Astrocyte (in vitro differentiated cells and primary cell): Measurements from ENCODE around the gene GPI. TPM values are rescaled to one million over a fixed set of nuclear protein-coding genes. Genes with fewer than 3 reads are reported as not detected.
"Not testable (repeated sequence)": the region's sequence is repeated elsewhere in the genome, so short reads cannot be mapped to it uniquely, and the experiment has no call there.

Source experiments
- DNase-seq: peaks from one replicate; pipeline ENCODE4 v3.0.0-alpha.2; 2010; ENCODE audit warnings: low read depth
- FAIRE-seq: peaks from 2 replicates; lab custom pipeline; 2011; peaks lifted over from hg19 to GRCh38; lab: Jason Lieb, UNC
- H2AFZ ChIP-seq: 2 replicates; pipeline ENCODE4 v1.6.0; 2012; ENCODE audit warnings: low read depth, low read length, inconsistent platforms
- H3K27ac ChIP-seq: 2 replicates; pipeline ENCODE4 v1.5.1; 2011; ENCODE audit warnings: low read depth, low read length, inconsistent platforms
- H3K27me3 ChIP-seq: 2 replicates; pipeline ENCODE4 v1.6.0; 2011; ENCODE audit warnings: low read length, inconsistent platforms; ENCODE audit not compliant: insufficient read depth
- H3K36me3 ChIP-seq: 2 replicates; pipeline ENCODE4 v1.5.1; 2011; ENCODE audit warnings: low read length, inconsistent platforms; ENCODE audit not compliant: insufficient read depth
- H3K4me1 ChIP-seq: 2 replicates; pipeline ENCODE4 v1.5.1; 2011; ENCODE audit warnings: low read length, inconsistent platforms; ENCODE audit not compliant: insufficient read depth
- H3K4me2 ChIP-seq: 2 replicates; pipeline ENCODE4 v1.6.0; 2012; ENCODE audit warnings: low read length, inconsistent platforms
- H3K4me3 ChIP-seq: 2 replicates; pipeline ENCODE4 v1.5.1; 2011; ENCODE audit warnings: low read depth, mild to moderate bottlenecking, low read length, inconsistent platforms; ENCODE audit not compliant: insufficient read depth
- H3K79me2 ChIP-seq: 2 replicates; pipeline ENCODE4 v1.6.0; 2012; ENCODE audit warnings: mild to moderate bottlenecking, low read length, inconsistent platforms; ENCODE audit not compliant: insufficient read depth
- H3K9ac ChIP-seq: 2 replicates; pipeline ENCODE4 v1.6.0; 2012; ENCODE audit warnings: mild to moderate bottlenecking, low read length, inconsistent platforms
- H3K9me3 ChIP-seq: 2 replicates; pipeline ENCODE4 v1.5.1; 2012; ENCODE audit warnings: low read depth, mild to moderate bottlenecking, low read length, inconsistent platforms; ENCODE audit not compliant: insufficient read depth
- H4K20me1 ChIP-seq: 2 replicates; pipeline ENCODE4 v1.6.0; 2012; ENCODE audit warnings: low read length, inconsistent platforms; ENCODE audit not compliant: insufficient read depth
- H3K27ac Mint-ChIP-seq: one replicate; pipeline ENCODE4 v1.8.0; 2021; ENCODE audit warnings: mild to moderate bottlenecking, mixed read lengths; ENCODE audit not compliant: unreplicated experiment
- H3K27me3 Mint-ChIP-seq: one replicate; pipeline ENCODE4 v1.8.0; 2021; ENCODE audit warnings: low read depth, mixed read lengths; ENCODE audit not compliant: unreplicated experiment
- H3K36me3 Mint-ChIP-seq: one replicate; pipeline ENCODE4 v1.8.0; 2021; ENCODE audit warnings: low read depth, mixed read lengths; ENCODE audit not compliant: unreplicated experiment
- H3K4me1 Mint-ChIP-seq: one replicate; pipeline ENCODE4 v1.8.0; 2021; ENCODE audit warnings: low read depth, mixed read lengths; ENCODE audit not compliant: unreplicated experiment
- H3K4me3 Mint-ChIP-seq: one replicate; pipeline ENCODE4 v1.8.0; 2021; ENCODE audit warnings: mild to moderate bottlenecking, moderate library complexity, mixed read lengths; ENCODE audit not compliant: unreplicated experiment
- H3K9me3 Mint-ChIP-seq: one replicate; pipeline ENCODE4 v1.8.0; 2021; ENCODE audit warnings: mild to moderate bottlenecking, mixed read lengths; ENCODE audit not compliant: unreplicated experiment
- EZH2 ChIP-seq: IDR thresholded peaks from 2 replicates; pipeline ENCODE4 v1.6.1; 2012; ENCODE audit warnings: mild to moderate bottlenecking, low read length, inconsistent platforms; ENCODE audit not compliant: insufficient read depth
- total RNA-seq: library from RNA; stranded (reverse); gene quantifications from 2 replicates; pipeline ENCODE4 v1.2.1, GENCODE V29; 2021
- TF ChIP-seq, protein P1 (sequence below): IDR thresholded peaks from 2 replicates; pipeline ENCODE4 v1.5.1; 2011; ENCODE audit warnings: low read depth, mild to moderate bottlenecking, inconsistent platforms, low read length, moderate library complexity; ENCODE audit not compliant: insufficient read depth

Gene GPI
- total RNA-seq, 1 donor from 2014 or later = 249 TPM

DNA sequence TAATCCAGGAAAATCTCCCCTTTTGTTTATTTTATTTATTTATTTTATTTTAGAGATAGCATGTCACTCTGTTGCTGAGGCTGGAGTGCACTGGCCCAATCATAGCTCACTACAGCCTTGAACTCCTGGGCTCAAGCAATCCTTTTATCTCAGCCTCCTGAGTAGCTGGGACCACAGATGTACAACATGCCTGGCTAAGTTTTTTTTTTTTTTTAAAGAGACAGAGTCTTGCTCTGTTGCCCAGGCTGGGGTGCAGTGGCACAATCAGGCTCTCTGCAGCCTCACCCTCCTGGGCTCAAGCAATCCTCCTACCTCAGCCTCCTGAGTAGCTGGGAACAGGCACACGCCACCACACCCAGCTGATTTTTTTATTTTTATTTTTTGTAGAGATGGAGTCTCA, 32.9 kb downstream of the GPI start:
- H3K36me3 ChIP-seq = peaks cover 30% of the 10 kb centered on the region
- no peak for TF ChIP-seq EZH2
- TF ChIP-seq, protein P1, sequence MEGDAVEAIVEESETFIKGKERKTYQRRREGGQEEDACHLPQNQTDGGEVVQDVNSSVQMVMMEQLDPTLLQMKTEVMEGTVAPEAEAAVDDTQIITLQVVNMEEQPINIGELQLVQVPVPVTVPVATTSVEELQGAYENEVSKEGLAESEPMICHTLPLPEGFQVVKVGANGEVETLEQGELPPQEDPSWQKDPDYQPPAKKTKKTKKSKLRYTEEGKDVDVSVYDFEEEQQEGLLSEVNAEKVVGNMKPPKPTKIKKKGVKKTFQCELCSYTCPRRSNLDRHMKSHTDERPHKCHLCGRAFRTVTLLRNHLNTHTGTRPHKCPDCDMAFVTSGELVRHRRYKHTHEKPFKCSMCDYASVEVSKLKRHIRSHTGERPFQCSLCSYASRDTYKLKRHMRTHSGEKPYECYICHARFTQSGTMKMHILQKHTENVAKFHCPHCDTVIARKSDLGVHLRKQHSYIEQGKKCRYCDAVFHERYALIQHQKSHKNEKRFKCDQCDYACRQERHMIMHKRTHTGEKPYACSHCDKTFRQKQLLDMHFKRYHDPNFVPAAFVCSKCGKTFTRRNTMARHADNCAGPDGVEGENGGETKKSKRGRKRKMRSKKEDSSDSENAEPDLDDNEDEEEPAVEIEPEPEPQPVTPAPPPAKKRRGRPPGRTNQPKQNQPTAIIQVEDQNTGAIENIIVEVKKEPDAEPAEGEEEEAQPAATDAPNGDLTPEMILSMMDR = no peak
- H3K79me2 ChIP-seq = no peaks in the 10 kb centered on the region
- H3K36me3 Mint-ChIP-seq = peaks cover 16% of the 10 kb centered on the region
- H3K9me3 Mint-ChIP-seq = no peaks in the 10 kb centered on the region
- no peak for DNase-seq
- no peaks in the 10 kb centered on the region for H3K27me3 Mint-ChIP-seq
- no peak overlapping the region for H3K27ac Mint-ChIP-seq
- H3K9me3 ChIP-seq = no peaks in the 10 kb centered on the region
- H3K4me1 ChIP-seq = no peaks in the 10 kb centered on the region
- H4K20me1 ChIP-seq = peaks cover 3% of the 10 kb centered on the region
- no peak overlapping the region for H3K4me3 Mint-ChIP-seq
- no peaks in the 10 kb centered on the region for H3K4me1 Mint-ChIP-seq
- FAIRE-seq = no peak
- H3K27me3 ChIP-seq = no peaks in the 10 kb centered on the region
- no peak overlapping the region for H3K27ac ChIP-seq
- no peak overlapping the region for H3K4me3 ChIP-seq
- H3K4me2 ChIP-seq = no peak overlapping the region
- H2AFZ ChIP-seq = no peak overlapping the region
- no peak overlapping the region for H3K9ac ChIP-seq

DNA sequence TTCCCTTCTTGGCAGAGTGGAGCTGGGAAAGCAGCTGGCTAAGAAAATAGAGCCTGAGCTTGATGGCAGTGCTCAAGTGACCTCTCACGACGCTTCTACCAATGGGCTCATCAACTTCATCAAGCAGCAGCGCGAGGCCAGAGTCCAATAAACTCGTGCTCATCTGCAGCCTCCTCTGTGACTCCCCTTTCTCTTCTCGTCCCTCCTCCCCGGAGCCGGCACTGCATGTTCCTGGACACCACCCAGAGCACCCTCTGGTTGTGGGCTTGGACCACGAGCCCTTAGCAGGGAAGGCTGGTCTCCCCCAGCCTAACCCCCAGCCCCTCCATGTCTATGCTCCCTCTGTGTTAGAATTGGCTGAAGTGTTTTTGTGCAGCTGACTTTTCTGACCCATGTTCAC, 34.9 kb downstream of the GPI start:
- Histone ChIP-seq H3K4me3 (no peak overlapping the region), H3K27me3 (no peaks in the 10 kb centered on the region), H2AFZ (no peak overlapping the region), H3K27ac (no peak overlapping the region), H3K4me1 (peaks cover 2% of the 10 kb centered on the region), H3K9me3 (no peaks in the 10 kb centered on the region), H3K79me2 (peaks cover 6% of the 10 kb centered on the region), H3K36me3 (peaks cover 25% of the 10 kb centered on the region), H3K4me2 (no peak overlapping the region), H4K20me1 (peaks cover 3% of the 10 kb centered on the region), H3K9ac (no peak overlapping the region)
- Mint-ChIP-seq H3K9me3 (no peaks in the 10 kb centered on the region), H3K4me3 (no peak overlapping the region), H3K36me3 (peaks cover 16% of the 10 kb centered on the region), H3K4me1 (no peaks in the 10 kb centered on the region), H3K27ac (no peak overlapping the region), H3K27me3 (no peaks in the 10 kb centered on the region)
- FAIRE-seq = no peak
- TF ChIP-seq, protein P1 = no peak
- TF ChIP-seq EZH2 = no peak
- DNase-seq = no peak

DNA sequence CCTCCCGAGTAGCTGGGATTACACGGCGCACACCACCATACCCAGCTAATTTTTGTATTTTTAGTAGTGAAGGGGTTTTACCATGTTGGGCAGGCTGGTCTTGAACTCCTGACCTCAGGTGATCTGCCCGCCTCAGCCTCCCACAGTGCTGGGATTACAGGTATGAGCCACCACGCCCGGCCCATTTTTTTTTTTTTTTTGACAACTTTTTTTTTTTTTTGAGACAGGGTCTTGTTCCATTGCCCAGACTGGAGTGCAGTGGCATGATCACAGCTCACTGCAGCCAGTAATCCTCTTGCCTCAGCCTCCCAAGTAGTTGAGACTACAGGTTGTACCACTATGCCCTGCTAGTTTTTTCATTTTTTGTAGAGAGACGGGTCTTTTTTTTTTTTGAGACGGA, 35.8 kb downstream of the GPI start:
- H2AFZ ChIP-seq, H3K27me3 ChIP-seq, H3K9me3 Mint-ChIP-seq, H3K79me2 ChIP-seq, H3K9me3 ChIP-seq, H3K4me3 ChIP-seq, H3K9ac ChIP-seq, H3K4me1 ChIP-seq, H3K27ac ChIP-seq, DNase-seq, H3K27me3 Mint-ChIP-seq, H3K4me1 Mint-ChIP-seq, H4K20me1 ChIP-seq, H3K4me2 ChIP-seq, H3K4me3 Mint-ChIP-seq, FAIRE-seq, H3K27ac Mint-ChIP-seq: not testable (repeated sequence)
- H3K36me3 Mint-ChIP-seq = peaks cover 16% of the 10 kb centered on the region
- peaks cover 25% of the 10 kb centered on the region for H3K36me3 ChIP-seq
